ENCODE data around the gene TULP4.

DNA sequence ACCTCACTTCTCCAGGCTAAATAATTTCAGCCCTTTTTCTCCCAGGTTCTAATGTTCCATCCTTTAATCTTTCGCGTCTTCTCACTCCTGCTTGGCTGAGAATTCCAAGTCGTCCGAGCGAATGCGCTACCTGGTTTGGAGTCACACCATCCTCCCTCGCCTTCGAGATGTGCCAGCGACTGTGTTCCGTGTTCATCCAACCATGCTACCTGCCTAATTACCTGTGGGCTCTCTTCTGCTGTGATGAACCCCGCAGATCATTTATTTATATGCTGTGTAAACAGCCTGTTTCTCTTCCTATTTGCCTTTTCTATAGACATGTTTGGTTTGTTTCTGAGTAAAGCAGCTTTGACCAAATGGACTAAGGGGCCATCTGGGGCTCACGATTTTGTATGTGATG lies 164.1 kb downstream of the TULP4 start:
- TF ChIP-seq, protein P1, sequence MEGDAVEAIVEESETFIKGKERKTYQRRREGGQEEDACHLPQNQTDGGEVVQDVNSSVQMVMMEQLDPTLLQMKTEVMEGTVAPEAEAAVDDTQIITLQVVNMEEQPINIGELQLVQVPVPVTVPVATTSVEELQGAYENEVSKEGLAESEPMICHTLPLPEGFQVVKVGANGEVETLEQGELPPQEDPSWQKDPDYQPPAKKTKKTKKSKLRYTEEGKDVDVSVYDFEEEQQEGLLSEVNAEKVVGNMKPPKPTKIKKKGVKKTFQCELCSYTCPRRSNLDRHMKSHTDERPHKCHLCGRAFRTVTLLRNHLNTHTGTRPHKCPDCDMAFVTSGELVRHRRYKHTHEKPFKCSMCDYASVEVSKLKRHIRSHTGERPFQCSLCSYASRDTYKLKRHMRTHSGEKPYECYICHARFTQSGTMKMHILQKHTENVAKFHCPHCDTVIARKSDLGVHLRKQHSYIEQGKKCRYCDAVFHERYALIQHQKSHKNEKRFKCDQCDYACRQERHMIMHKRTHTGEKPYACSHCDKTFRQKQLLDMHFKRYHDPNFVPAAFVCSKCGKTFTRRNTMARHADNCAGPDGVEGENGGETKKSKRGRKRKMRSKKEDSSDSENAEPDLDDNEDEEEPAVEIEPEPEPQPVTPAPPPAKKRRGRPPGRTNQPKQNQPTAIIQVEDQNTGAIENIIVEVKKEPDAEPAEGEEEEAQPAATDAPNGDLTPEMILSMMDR (IDR thresholded peaks at IDR 0.05): no peak
- no peak for TF ChIP-seq EZH2 (IDR thresholded peaks at IDR 0.05)

Measured in neural progenitor cell (in vitro differentiated cells).